GM06990 (cell line): ENCODE data around the gene RNF19B.

Source experiments
- DNase-seq: peaks from one replicate; pipeline ENCODE4 v3.0.0-alpha.2; 2011; ENCODE audit not compliant: insufficient read length; ENCODE audit errors: extremely low read depth
- H3K27me3 ChIP-seq: replicated peaks from 2 replicates; pipeline ENCODE4 v1.6.0; 2011; ENCODE audit warnings: low read length; ENCODE audit not compliant: control insufficient read depth, insufficient read depth
- H3K36me3 ChIP-seq: 2 replicates; pipeline ENCODE4 v1.5.1; 2011; ENCODE audit warnings: low read length; ENCODE audit not compliant: control insufficient read depth, insufficient read depth
- H3K4me3 ChIP-seq: replicated peaks from 2 replicates; pipeline ENCODE4 v1.5.1; 2011; ENCODE audit warnings: low read depth, mild to moderate bottlenecking, control low read depth, low read length
- CTCF ChIP-seq: IDR thresholded peaks from 2 replicates; pipeline ENCODE4 v1.5.1; 2011; ENCODE audit warnings: low read length, control low read depth, mild to moderate bottlenecking, inconsistent platforms; ENCODE audit not compliant: insufficient read depth, poor library complexity, severe bottlenecking

RNF19B gene

DNA sequence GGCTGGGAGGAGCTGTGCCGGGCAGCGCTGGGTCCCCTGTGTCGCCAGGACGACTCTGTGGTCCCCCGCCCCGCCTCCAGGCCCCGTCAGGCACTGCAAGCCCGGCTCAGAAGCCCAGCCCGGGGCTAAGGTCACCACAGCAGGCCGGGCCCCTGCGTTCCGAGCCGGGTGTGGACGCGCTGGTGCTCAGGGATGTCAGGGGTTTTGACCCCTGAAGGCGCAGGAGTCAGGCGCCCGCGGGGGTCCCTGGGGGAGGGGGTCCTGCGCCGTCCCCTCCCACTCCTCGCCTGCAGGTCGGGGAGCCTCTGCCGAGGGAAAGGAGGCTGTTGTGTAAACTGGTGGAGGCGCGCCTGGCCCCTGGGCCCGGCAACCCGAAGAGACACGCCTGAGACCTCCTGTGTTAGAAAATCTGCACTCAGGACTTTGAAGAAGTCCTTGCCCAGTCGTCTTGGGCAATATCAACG lies 39.7 kb downstream of the RNF19B start:
- H3K4me3 ChIP-seq = no peak overlapping the region
- no peaks in the 10 kb centered on the region for H3K36me3 ChIP-seq
- no peak for DNase-seq
- H3K27me3 ChIP-seq = peaks cover 2% of the 10 kb centered on the region; the same call in 1 of the 2 replicates
- TF ChIP-seq CTCF = no peak

GRCh38 chr1:32920833-32921232 lies 43.8 kb downstream of the RNF19B start:
- Histone ChIP-seq H3K4me3 (no peak overlapping the region), H3K27me3 (peaks cover 2% of the 10 kb centered on the region; the same call in 1 of the 2 replicates), H3K36me3 (no peaks in the 10 kb centered on the region)
- no peak for DNase-seq
- TF ChIP-seq CTCF = no peak

- no peak for TF ChIP-seq CTCF
- Histone ChIP-seq H3K4me3 (no peak overlapping the region), H3K27me3 (no peaks in the 10 kb centered on the region), H3K36me3 (no peaks in the 10 kb centered on the region)
- DNase-seq = no peak
Measured at GRCh38 chr1:32919811-32920733, 44.5 kb downstream of the RNF19B start.

DNA sequence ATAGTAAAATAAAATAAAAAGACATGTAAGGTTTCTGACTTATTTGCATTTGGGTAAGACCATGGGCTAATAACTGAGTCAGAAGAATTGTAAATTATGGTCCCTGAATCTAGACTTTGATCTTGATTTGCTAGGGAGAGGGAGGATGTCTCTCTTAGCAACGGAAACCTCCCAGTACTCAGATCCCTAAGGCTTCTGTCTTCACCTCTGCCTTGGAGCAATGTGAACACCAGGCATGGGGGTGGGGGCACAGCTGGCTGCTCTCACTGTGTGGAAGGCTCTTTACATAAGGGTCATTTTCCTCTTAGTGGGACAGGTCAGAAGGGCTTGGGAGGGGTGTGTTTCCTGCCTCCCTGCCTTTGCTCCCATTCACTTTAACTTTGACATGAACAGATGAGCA lies 46.4 kb downstream of the RNF19B start:
- H3K27me3 ChIP-seq = no peaks in the 10 kb centered on the region
- no peak for DNase-seq
- H3K36me3 ChIP-seq = no peaks in the 10 kb centered on the region
- H3K4me3 ChIP-seq = no peak overlapping the region
- no peak for TF ChIP-seq CTCF

DNA sequence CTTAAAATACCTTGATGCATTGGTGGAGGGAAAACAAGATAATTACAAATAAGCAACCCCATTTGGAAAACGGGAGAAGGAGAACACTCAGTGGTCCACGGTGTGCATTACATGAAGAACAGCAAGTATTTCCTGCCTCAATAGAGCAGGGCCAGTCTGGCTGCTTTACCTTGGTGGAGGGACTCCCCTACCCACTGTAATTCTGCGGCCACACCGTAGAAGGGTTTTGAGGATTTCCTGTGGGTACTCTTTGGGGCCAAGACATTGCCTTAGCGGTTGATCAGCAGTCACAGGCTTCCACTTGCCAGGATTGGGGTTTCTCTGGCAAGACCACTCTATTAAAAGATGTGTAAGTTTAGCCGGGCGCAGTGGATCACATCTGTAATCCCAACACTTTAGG lies 47.1 kb downstream of the RNF19B start:
- Histone ChIP-seq H3K27me3 (no peaks in the 10 kb centered on the region), H3K36me3 (no peaks in the 10 kb centered on the region), H3K4me3 (no peak overlapping the region)
- TF ChIP-seq CTCF = no peak
- no peak for DNase-seq
